NCI-H2107 treated with DMSO at 0.1 percent for 48 hours (cell line): Measurements from ENCODE around the gene SLC25A21.
"Not testable (repeated sequence)": the region's sequence is repeated elsewhere in the genome, so short reads cannot be mapped to it uniquely, and the experiment has no call there.

Experiments used
- DNase-seq: peaks from one replicate; lab custom pipeline; 2025; ENCODE audit not compliant: unreplicated experiment; lab: John Stamatoyannopoulos, UW

The SLC25A21 gene

DNA sequence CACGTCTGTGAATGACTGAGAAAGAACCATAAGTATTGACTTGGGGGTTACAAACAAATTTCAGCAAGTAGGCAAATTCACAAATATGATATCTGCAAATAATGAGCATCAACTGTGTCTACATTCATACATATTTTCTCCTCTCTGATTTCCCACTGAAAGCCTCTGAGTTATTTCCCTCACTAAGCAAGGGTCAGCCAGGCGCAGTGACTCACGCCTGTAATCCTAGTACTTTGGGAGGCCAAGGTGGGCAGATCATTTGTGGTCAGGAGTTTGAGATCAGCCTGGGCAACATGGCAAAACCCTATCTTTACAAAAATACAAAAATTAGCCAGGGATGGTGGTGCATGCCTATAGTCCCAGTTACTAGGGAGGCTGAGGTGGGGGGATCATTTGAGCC is 80.8 kb downstream of the SLC25A21 start:
- DNase-seq: no peak

DNA sequence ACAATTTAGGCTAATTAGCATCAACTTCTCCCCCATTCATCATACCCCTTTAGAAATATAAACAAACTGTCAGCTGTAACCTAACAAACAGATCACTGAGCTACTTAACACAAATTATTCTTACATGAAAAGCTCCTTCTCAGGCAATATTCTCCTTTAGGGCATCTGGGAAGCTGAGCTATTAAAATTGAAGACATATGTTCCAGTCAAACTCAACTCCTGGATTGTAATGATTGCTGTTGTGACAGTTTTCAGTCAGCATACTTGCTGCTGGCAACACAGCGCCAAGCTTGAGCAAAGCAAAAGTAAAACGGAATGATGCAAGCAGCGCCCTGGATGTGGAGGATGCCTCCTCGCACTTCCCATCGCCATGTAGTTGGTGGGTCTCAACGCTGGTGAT is 82.4 kb downstream of the SLC25A21 start:
- no peak for DNase-seq

DNA sequence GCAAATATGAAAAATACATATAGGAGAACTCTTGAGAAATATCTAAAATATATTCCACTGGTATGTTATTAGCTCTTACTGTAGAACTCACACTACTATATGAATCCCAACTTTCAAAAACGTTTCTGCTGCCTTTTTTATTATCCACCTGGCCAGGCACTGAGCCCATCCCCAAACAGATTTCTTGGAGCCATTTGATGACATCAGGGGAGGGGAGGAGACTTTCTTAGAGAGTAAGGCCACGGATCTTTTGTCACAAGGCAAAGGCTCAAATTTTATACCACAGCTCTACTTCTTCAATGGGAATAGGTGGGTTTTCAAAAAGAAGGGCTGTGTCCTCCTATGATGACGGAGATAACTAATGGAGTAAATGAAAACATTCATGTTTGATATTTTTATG is 83.0 kb downstream of the SLC25A21 start:
- no peak for DNase-seq

DNA sequence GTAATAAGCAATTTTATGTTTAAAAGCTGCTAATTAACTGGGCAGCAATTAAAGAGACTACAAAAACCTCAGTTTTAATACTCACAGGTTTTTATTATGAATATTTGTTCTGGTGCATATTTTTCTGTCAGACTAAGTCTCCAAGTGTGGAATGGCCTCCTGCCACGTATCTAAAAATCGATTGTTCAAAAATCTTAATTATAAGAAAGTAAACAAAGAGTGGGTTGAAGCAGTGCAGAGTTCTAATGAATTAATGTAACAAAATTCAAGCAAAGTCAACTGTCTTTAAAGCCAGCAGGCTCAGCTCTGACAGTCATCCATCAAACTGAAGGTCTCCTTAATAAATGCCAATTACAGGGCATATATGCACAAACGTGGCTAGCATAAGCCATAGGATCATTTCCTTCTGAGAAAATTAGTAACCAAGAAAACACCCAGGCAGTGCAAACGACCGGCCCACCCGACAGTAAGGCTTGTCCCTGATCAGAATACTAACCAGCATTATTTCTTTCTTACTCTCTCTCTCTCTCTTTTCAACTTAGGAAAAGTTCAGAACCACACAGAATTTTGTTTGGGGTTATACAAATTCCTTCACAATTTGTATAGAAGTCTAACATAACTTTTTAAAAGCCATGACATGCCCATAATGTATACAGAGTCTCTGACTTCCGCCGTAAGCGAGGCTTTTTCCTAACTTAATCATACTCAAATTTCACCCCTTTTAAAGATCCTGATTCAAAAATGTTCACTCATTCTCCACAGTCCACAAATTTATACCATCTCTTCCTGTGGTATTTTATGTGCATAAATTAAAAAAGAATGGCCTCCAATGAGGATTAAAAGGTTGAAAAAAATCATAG is 83.8 kb downstream of the SLC25A21 start:
- DNase-seq: no peak

DNA sequence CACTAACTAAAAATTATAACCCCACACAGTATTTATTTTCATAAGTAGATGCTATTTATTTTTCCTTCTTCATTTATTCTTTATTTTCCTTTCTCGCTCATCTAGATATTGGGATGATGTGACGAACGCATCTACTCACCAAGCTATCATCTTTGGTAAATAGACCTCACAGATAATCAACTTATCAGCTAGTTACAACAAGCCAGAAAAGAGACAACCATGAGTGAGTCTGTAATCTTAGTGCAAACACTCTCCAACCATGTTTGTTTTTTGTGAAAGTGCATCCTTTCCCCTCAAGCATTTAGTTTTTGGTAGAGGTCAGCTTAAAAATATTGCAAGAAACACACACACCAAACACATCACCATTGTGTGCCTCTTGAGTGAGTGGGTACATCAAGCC is 84.9 kb downstream of the SLC25A21 start:
- no peak for DNase-seq

DNA sequence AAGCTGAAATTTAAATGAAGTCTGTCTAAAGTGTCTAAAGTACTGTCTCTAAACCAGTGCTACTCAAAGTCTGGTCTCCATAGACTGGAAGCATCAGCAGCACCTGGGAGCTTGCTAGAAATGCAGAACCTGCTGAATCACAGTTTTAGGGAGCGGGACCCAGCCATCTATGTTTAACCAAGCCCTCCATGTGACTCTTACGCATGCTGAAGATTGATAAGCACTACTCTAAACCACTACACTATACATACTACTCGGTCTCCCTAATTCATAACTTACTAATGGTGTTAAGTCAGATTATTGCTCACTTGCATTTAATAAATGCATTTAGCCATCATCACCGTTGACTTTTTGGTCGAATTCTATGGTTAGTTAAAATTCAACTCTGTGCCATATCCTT is 88.8 kb downstream of the SLC25A21 start:
- DNase-seq: no peak

DNA sequence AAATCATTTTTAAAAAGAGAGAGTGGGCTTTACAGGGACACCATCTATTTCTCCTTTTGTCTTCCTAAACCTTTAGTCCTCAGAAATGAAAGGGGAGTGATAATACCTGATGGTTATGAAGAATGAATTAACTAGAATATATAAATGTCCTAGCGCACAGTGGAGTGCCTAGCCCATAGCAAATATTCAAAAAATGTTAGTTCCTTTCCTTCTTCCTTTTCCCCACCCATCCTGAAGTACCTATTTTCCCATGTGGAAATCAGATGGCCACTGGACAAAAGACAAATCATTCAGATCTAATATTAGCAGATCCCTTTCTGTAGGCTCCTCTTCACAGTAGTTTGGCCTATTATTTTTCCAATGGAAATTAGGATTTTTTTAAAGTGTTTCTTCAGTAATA is 90.0 kb downstream of the SLC25A21 start:
- no peak for DNase-seq

DNA sequence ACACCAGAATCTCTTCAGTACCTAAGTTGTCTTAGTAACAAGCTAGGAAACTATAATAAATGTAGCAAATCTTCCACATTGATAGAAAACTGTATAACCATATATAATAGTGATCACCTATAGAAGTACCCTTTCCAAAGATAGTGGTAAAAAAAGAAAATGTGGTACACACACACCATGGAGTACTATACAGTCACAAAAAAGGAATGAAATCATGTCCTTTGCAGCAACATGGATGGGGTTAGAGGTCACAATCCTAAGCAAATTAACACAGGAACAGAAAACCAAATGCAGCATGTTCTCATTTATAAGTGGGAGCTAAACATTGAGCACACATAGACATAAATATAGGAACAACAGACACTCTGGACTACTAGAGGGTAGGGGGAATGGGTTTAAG is 90.5 kb downstream of the SLC25A21 start:
- no peak for DNase-seq

DNA sequence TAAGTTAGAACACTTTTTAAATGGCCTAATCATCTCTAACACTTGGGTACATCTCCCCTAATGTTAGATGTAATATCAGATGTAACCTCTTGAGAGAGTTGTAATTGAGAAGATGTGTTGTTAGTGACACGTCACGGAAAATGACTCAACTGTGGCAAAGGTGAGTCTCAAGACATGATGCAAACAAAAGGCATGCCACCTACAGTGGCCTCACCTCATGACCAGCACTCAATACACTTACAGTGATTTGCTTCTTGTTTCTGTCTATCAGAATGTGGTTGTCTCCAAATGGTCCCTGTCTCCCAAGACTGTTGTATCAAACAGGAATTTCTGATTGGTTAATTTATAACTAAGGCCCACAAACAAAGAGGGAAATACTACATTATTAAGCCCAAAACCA is 91.2 kb downstream of the SLC25A21 start:
- no peak for DNase-seq

DNA sequence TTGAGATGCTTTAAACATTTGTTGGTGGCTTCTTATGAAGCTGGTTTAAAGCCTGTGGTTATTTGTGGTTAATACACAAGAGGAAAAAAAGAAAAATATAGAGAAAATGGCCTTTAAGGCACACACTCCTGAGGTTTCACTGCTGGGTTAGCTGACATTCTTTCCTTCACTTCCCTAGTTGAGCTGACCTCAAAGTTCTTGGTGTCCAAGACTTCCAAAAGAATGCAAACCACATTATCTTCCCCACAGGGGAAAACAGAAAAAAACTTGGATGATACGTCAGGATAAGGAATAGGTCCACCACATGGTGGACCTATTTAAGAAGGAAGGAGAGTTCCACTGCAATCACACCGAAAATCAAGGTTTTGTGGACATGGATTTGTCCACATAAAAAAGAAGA is 94.3 kb downstream of the SLC25A21 start:
- no peak for DNase-seq

DNA sequence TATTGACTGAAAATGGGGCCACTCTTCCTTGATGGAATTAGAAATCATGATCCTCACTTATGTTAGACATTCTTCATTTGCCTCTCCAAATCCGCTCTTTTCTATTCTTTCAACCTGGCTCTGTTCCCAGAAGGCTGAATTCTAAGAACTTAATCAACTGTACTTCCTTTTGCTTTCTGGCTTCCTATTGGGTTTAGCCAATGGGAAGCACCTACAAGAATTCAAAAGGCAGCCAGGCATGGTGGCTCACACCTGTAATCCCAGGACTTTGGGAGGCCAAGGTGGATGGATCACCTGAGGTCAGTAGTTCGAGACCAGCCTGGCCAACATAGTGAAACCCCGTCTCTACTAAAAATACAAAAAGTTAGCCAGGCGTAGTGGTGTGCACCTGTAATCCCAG is 98.1 kb downstream of the SLC25A21 start:
- DNase-seq: not testable (repeated sequence)

DNA sequence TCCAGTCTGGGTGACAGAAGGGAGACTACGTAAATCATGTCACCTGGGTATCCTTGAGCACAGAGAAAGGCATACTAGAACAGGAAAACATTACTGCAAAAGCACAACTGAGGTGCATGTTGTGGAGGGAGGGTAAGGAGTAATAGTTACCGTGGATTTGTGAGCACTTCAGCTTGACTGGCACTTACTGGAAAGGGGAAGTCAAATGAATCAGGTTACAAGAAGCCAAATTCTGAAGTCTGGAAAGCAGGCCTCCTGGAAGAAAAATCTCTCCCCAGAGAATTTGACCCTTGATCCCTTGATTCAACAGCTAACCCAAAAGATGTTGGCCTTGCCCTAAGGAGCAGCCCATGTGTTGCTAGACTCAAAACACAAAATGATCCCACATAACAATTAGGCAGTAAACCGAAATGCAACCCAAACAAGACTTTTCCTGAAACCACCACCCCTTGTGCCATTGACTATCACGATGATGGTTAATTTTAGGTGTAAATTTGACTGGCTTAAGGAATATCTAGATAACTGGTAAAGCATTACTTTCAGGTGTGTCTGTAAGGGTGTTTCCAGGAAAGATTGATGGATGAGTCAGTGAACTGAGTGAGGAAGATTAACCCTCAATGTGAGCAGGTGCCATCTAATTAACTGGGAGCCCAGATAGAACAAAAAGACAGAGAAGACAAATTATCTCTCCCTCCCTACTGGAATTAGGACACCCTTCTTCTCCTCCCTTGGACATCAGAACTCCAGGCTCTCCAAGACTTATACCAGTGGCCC is 108.8 kb downstream of the SLC25A21 start:
- DNase-seq: no peak

DNA sequence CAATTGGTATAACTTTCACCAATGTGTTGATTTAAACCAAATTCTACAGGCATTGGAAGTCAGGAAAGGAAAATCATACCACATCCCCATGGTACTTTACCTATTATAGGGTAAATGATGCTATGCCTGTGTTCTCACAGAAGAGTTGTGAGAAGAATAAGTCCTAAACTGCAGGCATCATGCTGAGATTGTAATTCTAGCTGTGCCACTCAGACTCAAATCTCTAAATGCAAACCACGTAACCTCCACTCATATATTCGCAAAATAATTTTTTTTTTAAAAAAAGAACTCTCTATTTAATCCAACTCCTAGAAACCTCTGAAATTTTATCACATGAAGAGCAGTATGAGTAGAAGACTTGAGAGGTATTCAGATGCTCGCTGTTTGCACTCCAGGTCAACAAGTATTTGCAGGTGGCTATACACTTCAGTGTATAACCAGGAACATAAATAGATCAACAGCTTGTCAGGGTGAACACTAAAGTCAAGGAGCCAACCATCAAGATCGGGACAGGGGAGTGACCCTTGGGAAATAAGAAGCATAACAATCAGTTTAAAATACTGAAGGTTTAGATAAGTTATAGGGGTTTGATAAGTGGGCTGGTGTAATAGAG is 110.1 kb downstream of the SLC25A21 start:
- peak; percentile 79 for DNase-seq

DNA sequence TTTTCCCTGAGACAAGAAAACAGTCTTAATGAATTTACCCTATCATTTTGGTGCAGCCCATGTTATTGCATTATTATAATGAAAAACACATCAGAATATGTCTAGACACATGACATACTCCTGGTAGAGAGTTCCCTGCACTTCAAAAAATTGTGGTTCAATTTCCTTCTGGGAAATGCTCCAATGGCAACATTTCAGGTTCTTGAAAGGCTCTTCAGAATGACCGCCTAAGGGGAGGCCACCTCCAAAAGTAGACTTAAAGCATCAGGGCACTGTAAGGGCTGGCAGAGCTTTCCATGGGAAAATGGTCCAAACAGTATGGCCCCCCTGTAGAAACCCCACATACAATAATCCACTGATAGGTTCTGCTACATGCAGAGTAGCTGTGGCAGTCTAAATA is 110.7 kb downstream of the SLC25A21 start:
- peak; percentile 67 for DNase-seq

DNA sequence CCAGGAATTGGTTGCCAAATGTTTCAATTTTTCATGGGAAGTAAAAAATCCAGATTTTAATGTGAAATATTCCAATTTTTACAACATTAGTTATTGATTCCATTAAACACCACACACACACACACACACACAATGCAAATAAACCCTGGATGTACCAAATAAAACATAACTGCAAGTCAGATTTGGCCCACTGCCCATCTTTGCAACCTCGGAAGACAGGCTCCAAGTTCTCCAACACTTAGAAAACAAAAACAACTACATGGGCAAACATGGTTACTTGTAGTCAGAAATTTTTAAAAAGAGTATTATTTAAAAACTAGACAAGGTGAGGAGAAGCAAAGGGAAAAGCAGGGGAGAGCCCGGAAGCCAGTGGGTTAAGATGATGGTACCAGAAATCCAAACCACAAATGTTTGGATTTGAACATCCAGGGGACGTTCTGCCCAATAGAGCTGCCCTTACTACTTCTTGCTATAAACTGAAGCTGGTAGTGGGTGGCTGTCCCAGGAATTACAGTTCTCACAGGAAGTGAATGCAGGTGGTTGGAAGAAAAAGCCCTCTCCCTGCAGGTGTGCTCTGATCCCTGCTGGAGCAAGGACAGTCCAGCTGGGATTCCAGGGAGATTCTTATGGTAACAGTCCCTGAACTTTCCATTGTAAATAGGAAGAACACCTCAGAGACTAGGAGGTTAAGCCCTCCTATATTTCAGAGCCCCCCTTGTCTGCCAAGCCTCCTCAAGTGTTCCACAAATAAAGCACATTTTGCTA is 111.7 kb downstream of the SLC25A21 start:
- DNase-seq: peak; percentile 24

DNA sequence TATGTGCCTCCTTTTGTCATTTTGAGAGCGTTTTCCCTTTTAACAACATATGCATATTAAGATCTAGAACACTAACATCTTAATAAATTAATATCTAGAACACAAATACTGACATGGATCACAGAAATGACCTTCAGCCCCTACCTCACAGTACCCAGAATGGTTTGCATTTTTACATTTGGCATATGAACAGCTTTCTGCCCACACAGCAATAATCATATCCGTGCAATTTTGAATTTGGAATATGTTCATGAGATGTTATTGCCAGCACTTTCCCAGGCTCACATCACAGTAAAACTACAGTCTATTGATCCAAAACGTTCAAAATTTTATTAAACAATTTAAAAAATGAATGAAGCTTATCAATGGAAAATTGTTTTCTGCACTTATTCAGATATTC is 114.6 kb downstream of the SLC25A21 start:
- no peak for DNase-seq

DNA sequence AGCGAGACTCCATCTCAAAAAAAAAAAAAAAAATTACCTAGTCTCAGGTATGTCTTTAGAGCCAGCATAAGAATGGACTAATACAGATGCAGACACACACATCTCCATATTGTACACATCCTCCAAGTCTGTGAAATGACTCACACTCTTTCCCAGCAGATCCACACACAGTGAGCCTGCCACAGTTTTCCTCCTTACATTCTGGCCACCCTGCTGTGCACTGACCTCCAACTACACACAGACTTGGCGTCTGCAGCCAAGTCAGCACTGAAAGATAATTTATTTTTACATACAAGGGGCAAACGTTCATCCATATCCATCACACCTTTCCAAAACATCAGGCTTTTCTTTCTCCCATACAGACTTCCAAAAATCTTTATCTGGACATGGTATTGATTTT is 115.9 kb downstream of the SLC25A21 start:
- no peak for DNase-seq

DNA sequence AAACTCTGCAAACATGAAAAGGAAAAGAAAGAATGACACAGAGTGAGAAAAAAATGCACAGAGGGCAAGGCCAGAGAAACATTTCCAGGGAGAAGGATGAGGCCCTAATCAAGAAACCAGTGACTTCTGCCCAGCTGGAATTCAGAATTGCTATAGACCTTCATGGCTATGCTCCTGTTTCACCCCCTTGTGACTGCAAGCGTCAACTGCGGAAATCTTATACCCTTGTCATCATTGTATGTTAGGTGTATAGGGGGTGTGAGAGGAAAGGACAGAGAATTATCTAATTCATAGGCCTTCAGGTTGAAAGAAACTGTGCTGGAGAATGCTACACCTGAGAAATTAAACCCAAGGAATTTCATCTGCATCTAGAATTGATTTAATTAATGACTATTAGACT is 117.5 kb downstream of the SLC25A21 start:
- no peak for DNase-seq

DNA sequence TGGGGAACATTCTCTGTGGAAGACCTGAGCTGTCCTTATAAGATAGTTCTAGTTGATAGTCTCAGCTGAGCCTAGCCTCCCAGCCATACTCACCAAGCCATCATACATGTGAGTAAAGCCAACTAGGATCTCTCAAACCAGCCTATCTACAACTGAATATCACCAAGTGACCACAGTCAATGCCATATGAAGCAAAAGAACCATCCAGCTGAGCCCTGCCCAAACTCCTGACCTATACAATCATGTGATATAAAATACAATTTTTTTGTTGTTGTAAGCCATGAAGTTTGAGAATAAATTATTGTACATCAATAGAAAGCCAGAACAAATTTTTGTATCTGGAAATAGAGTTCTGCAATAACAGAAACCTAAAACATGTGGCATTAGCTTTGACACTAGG is 118.3 kb downstream of the SLC25A21 start:
- DNase-seq: no peak

DNA sequence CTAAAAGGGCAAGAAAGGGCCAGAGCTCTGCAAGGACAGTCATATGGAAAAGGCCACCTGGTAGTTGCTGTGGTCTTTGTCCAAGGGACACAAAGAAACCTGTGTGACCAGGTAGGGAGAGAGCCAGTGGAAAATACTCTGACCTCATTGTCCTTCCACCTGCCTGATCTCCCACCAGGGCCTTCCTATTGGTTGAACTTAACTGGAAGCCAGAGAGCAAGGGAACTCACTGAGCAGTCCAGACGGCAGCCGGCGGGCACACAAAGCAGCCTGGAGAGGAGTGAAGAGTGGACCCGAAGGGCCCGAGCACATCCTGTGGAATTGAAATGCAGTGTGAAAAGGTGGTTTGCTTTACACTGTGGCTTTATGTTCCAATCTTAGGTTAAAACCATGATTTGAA is 120.7 kb downstream of the SLC25A21 start:
- DNase-seq: no peak

DNA sequence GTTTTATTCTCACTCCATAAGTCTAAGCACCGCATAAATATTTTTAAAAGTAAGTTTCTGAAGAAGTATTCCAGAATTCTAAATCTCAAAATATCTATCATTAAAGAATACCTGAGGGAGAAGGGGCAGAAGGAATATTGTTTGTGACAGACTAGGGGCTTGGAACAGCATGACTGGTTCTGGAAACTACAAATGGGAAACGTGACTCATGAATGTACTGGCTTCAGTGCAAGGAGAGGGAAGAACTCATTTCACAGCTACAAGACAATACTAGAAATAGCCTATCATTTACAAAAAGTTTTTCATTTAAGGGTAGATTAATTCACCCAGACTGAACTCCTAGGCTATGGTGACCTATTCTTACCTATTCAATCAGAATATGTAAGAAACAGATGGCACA is 121.3 kb downstream of the SLC25A21 start:
- no peak for DNase-seq
